ENCODE results near the gene ABI1. TPM values are rescaled to one million over a fixed set of nuclear protein-coding genes. Genes with fewer than 3 reads are reported as not detected.
A peak's percentile ranks its signal among the peaks of the same experiment; 100 is the strongest.

Gene ABI1
- total RNA-seq, 3 donors from 2014 or later (not counting 1 experiment from before 2014, with no cell fraction given) = 94.8 to 116 (median 113) TPM

DNA sequence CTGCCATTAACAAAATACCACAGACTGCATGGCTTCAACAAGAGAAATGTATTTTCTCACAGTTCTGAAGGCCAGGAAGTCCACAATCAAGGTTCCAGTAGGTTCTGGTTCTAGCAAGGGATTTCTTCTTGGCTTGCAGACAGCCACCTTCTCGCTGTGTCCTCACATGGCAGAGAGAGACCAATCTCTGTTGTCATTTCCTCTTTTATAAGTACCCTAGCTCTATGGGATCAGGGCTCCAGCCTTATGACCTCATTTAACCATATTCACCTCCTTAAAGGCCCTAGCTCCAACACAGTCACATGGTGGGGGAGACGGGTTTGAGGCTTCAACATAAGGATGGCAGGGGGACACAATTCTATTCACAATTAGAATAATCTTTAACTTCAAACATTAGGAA is 23.6 kb downstream of the ABI1 start:
- 47% methylated on average over 1 of the region's 2 CpGs for WGBS (ENCODE audit: insufficient coverage)
- H3K36me3 ChIP-seq (ENCODE audit: control insufficient read depth, insufficient read depth, low read length) = no peaks in the 10 kb centered on the region
- Mint-ChIP-seq H3K4me1 (peaks cover 82 to 92% of the 10 kb centered on the region in 2 donors), H3K36me3 (no peaks in the 10 kb centered on the region), H3K4me3 (no peak overlapping the region), H3K27ac (peak overlapping the region; percentile 85 to 90), H3K27me3 (ENCODE audit: low read depth in 2 of 2) (no peaks in the 10 kb centered on the region), H3K9me3 (no peaks in the 10 kb centered on the region)
- peaks cover 21% of the 10 kb centered on the region for H3K4me1 ChIP-seq (ENCODE audit: control insufficient read depth, insufficient read depth, low read length)
- no peak overlapping the region for H3K4me3 ChIP-seq (ENCODE audit: low read length)
- H3K27ac ChIP-seq (ENCODE audit: low read length) = peak overlapping the region; percentile 24
- TF ChIP-seq, protein P1, sequence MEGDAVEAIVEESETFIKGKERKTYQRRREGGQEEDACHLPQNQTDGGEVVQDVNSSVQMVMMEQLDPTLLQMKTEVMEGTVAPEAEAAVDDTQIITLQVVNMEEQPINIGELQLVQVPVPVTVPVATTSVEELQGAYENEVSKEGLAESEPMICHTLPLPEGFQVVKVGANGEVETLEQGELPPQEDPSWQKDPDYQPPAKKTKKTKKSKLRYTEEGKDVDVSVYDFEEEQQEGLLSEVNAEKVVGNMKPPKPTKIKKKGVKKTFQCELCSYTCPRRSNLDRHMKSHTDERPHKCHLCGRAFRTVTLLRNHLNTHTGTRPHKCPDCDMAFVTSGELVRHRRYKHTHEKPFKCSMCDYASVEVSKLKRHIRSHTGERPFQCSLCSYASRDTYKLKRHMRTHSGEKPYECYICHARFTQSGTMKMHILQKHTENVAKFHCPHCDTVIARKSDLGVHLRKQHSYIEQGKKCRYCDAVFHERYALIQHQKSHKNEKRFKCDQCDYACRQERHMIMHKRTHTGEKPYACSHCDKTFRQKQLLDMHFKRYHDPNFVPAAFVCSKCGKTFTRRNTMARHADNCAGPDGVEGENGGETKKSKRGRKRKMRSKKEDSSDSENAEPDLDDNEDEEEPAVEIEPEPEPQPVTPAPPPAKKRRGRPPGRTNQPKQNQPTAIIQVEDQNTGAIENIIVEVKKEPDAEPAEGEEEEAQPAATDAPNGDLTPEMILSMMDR (IDR thresholded peaks at IDR 0.05) = no peak
- no peaks in the 10 kb centered on the region for H3K27me3 ChIP-seq (ENCODE audit: control insufficient read depth, insufficient read depth, low read length)
- DNase-seq (no peak), ATAC-seq (peak in 2 of 3 donors; percentile 59)
- intact Hi-C loops (cut with micrococcal nuclease) = no loop called here
- H3K9me3 ChIP-seq (ENCODE audit: control insufficient read depth, insufficient read depth, low read length) = no peaks in the 10 kb centered on the region

DNA sequence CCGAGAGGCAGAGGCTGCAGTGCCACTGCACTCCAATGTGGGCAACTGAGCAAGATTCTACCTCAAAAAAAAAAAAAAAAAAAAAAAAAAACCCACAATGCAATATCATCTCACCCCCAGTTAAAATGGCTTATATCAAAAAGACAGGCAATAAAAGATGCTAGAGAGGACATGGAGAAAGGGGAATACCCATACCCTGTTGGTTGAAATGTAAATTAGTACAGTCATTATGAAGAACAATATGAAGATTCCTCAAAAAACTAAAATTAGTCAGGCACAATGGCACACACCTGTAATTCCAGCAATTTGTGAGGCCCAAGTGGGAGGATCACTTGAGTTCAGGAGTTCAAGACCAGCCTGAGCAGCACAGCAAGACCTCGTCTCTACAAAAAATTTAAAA is 25.7 kb downstream of the ABI1 start:
- Mint-ChIP-seq H3K36me3 (no peaks in the 10 kb centered on the region), H3K9me3 (no peaks in the 10 kb centered on the region), H3K4me1 (peaks cover 79 to 87% of the 10 kb centered on the region in 2 donors), H3K27me3 (ENCODE audit: low read depth in 2 of 2) (no peaks in the 10 kb centered on the region), H3K4me3 (no peak overlapping the region), H3K27ac (peak overlapping the region; percentile 24 to 28)
- TF ChIP-seq, protein P1 (IDR thresholded peaks at IDR 0.05) = no peak
- no peak for ATAC-seq
- WGBS (ENCODE audit: insufficient coverage) = 100% methylated on average over 2 of the region's 2 CpGs
- peaks cover 22% of the 10 kb centered on the region for H3K4me1 ChIP-seq (ENCODE audit: control insufficient read depth, insufficient read depth, low read length)
- no peaks in the 10 kb centered on the region for H3K36me3 ChIP-seq (ENCODE audit: control insufficient read depth, insufficient read depth, low read length)
- no peaks in the 10 kb centered on the region for H3K27me3 ChIP-seq (ENCODE audit: control insufficient read depth, insufficient read depth, low read length)
- H3K4me3 ChIP-seq (ENCODE audit: low read length) = no peak overlapping the region
- no peak for DNase-seq
- intact Hi-C loops (cut with micrococcal nuclease) = no loop called here
- peaks cover 2% of the 10 kb centered on the region for H3K9me3 ChIP-seq (ENCODE audit: control insufficient read depth, insufficient read depth, low read length)
- no peak overlapping the region for H3K27ac ChIP-seq (ENCODE audit: low read length)

DNA sequence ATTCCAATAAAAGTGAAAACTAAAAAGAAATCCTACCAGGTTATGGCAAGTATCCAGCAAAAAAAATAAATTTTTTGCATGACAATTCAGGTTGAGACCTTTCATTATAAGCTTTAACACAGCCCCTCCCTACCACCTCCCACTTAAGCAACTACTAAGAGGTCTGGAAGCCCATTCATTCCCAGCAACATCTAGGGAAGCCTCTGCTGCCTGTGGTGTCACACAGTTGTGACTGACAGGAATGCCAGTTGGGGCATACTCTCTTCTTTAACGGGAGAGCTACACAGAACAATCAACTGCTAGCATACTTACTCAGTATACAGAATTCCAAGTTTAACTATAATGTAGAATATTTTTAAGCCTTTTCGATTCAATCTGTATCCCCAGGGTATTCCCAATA is 27.8 kb downstream of the ABI1 start:
- no peak overlapping the region for H3K4me3 Mint-ChIP-seq
- WGBS (ENCODE audit: insufficient coverage) = 80% methylated on average over 1 of the region's 2 CpGs
- TF ChIP-seq, protein P1 (IDR thresholded peaks at IDR 0.05) = no peak

DNA sequence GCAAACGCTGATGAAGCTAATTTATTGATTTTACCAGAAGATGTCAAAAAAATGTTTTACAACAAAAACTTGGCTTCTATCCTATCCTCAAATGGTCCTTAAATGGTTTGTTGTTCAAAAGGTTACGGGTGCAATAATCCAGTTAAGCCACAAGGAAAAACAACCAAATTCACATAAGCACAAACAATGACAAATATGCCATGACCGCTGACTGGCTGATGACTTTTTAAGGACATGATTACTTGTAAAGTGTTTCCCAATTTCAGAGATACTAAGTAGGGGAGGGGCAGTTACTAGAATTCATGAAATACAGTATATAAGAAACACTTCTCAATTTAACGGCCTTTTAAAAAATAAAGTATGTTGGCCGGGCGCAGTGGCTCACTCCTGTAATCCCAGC is 28.8 kb downstream of the ABI1 start:
- H3K4me1 Mint-ChIP-seq = peaks cover 74 to 75% of the 10 kb centered on the region in 2 donors
- H3K4me3 Mint-ChIP-seq = no peak overlapping the region
- Histone ChIP-seq H3K4me3 (ENCODE audit: low read length) (no peak overlapping the region), H3K27me3 (ENCODE audit: control insufficient read depth, insufficient read depth, low read length) (no peaks in the 10 kb centered on the region), H3K4me1 (ENCODE audit: control insufficient read depth, insufficient read depth, low read length) (peaks cover 7% of the 10 kb centered on the region), H3K36me3 (ENCODE audit: control insufficient read depth, insufficient read depth, low read length) (no peaks in the 10 kb centered on the region), H3K9me3 (ENCODE audit: control insufficient read depth, insufficient read depth, low read length) (peaks cover 2% of the 10 kb centered on the region), H3K27ac (ENCODE audit: low read length) (no peak overlapping the region)
- no peak for DNase-seq
- H3K36me3 Mint-ChIP-seq = no peaks in the 10 kb centered on the region
- no peaks in the 10 kb centered on the region for H3K9me3 Mint-ChIP-seq
- WGBS (ENCODE audit: insufficient coverage) = 100% methylated on average over 3 of the region's 6 CpGs
- H3K27me3 Mint-ChIP-seq (ENCODE audit: low read depth in 2 of 2) = no peaks in the 10 kb centered on the region
- ATAC-seq = no peak
- TF ChIP-seq, protein P1 (IDR thresholded peaks at IDR 0.05) = no peak
- intact Hi-C loops (cut with micrococcal nuclease) = no loop called here
- peak overlapping the region in 1 of 2 donors; percentile 79 for H3K27ac Mint-ChIP-seq

More for the DNA sequence above, 27.8 kb downstream of the ABI1 start:
- no peak overlapping the region for H3K27ac ChIP-seq (ENCODE audit: low read length)
- H3K27me3 ChIP-seq (ENCODE audit: control insufficient read depth, insufficient read depth, low read length) = no peaks in the 10 kb centered on the region
- DNase-seq = no peak
- ATAC-seq = no peak
- peaks cover 14% of the 10 kb centered on the region for H3K4me1 ChIP-seq (ENCODE audit: control insufficient read depth, insufficient read depth, low read length)
- peaks cover 72 to 74% of the 10 kb centered on the region in 2 donors for H3K4me1 Mint-ChIP-seq
- intact Hi-C loops (cut with micrococcal nuclease) = no loop called here
- H3K27me3 Mint-ChIP-seq (ENCODE audit: low read depth in 2 of 2) = no peaks in the 10 kb centered on the region
- H3K4me3 ChIP-seq (ENCODE audit: low read length) = no peak overlapping the region
- H3K9me3 ChIP-seq (ENCODE audit: control insufficient read depth, insufficient read depth, low read length) = peaks cover 2% of the 10 kb centered on the region
- no peaks in the 10 kb centered on the region for H3K36me3 ChIP-seq (ENCODE audit: control insufficient read depth, insufficient read depth, low read length)
- peak overlapping the region; percentile 32 to 49 for H3K27ac Mint-ChIP-seq
- H3K9me3 Mint-ChIP-seq = no peaks in the 10 kb centered on the region
- no peaks in the 10 kb centered on the region for H3K36me3 Mint-ChIP-seq

Measured in natural killer cell (primary cell).